ENCODE measurements around the gene CKAP4. TPM values are rescaled to one million over a fixed set of nuclear protein-coding genes. Genes with fewer than 3 reads are reported as not detected.

The CKAP4 gene, protein sequence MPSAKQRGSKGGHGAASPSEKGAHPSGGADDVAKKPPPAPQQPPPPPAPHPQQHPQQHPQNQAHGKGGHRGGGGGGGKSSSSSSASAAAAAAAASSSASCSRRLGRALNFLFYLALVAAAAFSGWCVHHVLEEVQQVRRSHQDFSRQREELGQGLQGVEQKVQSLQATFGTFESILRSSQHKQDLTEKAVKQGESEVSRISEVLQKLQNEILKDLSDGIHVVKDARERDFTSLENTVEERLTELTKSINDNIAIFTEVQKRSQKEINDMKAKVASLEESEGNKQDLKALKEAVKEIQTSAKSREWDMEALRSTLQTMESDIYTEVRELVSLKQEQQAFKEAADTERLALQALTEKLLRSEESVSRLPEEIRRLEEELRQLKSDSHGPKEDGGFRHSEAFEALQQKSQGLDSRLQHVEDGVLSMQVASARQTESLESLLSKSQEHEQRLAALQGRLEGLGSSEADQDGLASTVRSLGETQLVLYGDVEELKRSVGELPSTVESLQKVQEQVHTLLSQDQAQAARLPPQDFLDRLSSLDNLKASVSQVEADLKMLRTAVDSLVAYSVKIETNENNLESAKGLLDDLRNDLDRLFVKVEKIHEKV
- 174 to 180 TPM (median 178 TPM) in 3 replicates for total RNA-seq

GRCh38 chr12:106247674-106248311 is at the start of gene CKAP4:
Gene CKAP4, minus strand, starts transcription at chr12:106248020. Its CDS starts 169 bp downstream, at chr12:106247851.
- Mint-ChIP-seq H3K27me3 (ENCODE audit: low read depth) (no peaks in the 10 kb centered on the region), H3K36me3 (peaks cover 3% of the 10 kb centered on the region), H3K4me3 (peak within 1 kb of the TSS; percentile 78), H3K4me1 (peaks cover 54% of the 10 kb centered on the region), H3K27ac (peak within 1 kb of the TSS; percentile 89), H3K9me3 (no peaks in the 10 kb centered on the region)
- TF ChIP-seq CTCF (IDR thresholded peaks at IDR 0.05; ENCODE audit: unreplicated experiment): no peak
- peak; percentile 65 to 80 for DNase-seq (ENCODE audit: low spot score in 2 of 2, unreplicated experiment in 2 of 2)

- H3K27me3 Mint-ChIP-seq (ENCODE audit: low read depth): peaks cover 3% of the 10 kb centered on the region
- H3K36me3 Mint-ChIP-seq: no peaks in the 10 kb centered on the region
- peaks cover 8% of the 10 kb centered on the region for H3K4me1 Mint-ChIP-seq
- H3K4me3 Mint-ChIP-seq: no peak overlapping the region
- no peaks in the 10 kb centered on the region for H3K9me3 Mint-ChIP-seq
- no peak for DNase-seq (ENCODE audit: low spot score in 2 of 2, unreplicated experiment in 2 of 2)
- no peak overlapping the region for H3K27ac Mint-ChIP-seq
- TF ChIP-seq CTCF (IDR thresholded peaks at IDR 0.05; ENCODE audit: unreplicated experiment): no peak
Observed at GRCh38 chr12:106297075-106297474, 49.3 kb upstream of the CKAP4 start.

DNA sequence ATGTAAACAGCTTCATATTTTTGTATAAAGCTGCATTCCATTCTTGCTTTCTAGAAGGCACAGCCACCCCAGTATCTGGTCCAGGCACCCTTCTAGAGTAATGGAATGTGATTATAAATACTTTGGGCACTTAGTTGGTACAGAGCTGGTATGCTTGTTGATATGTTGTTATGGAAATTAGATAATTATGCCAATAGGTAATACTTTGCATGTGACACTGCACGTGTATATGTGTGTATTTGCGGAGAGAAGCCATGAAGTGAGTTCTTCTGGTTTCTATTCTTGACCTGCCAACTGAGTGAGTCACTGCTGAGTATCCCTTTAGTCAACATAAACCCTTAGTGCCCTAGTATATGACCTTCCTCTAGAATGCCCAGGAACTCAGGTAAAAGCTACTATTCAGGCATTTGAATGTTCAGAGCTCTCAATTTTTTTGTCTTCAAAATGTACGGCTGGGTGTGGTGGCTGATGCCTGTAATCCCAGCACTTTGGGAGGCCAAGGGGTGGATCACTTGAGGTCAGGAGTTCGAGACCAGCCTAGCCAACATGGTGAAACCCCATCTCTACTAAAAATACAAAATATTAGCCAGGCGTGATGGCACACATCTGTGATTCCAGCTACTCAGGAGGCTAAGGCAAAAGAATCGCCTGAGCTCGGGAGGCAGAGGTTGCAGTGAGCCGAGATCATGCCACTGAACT is 48.5 kb upstream of the CKAP4 start:
- Mint-ChIP-seq H3K27ac (no peak overlapping the region), H3K9me3 (no peaks in the 10 kb centered on the region)

GRCh38 chr12:106292339-106292738 is 44.5 kb upstream of the CKAP4 start:
- H3K27me3 Mint-ChIP-seq (ENCODE audit: low read depth): peaks cover 3% of the 10 kb centered on the region
- H3K9me3 Mint-ChIP-seq: no peaks in the 10 kb centered on the region
- H3K36me3 Mint-ChIP-seq: no peaks in the 10 kb centered on the region
- no peak overlapping the region for H3K4me3 Mint-ChIP-seq
- no peaks in the 10 kb centered on the region for H3K4me1 Mint-ChIP-seq
- no peak for DNase-seq (ENCODE audit: low spot score in 2 of 2, unreplicated experiment in 2 of 2)
- no peak for TF ChIP-seq CTCF (IDR thresholded peaks at IDR 0.05; ENCODE audit: unreplicated experiment)
- H3K27ac Mint-ChIP-seq: no peak overlapping the region

More for the DNA sequence above, 48.5 kb upstream of the CKAP4 start:
- TF ChIP-seq CTCF (IDR thresholded peaks at IDR 0.05; ENCODE audit: unreplicated experiment): no peak
- Mint-ChIP-seq H3K36me3 (no peaks in the 10 kb centered on the region), H3K27me3 (ENCODE audit: low read depth) (peaks cover 3% of the 10 kb centered on the region), H3K4me3 (no peak overlapping the region), H3K4me1 (peaks cover under 1% of the 10 kb centered on the region)
- DNase-seq (ENCODE audit: low spot score in 2 of 2, unreplicated experiment in 2 of 2): no peak

DNA sequence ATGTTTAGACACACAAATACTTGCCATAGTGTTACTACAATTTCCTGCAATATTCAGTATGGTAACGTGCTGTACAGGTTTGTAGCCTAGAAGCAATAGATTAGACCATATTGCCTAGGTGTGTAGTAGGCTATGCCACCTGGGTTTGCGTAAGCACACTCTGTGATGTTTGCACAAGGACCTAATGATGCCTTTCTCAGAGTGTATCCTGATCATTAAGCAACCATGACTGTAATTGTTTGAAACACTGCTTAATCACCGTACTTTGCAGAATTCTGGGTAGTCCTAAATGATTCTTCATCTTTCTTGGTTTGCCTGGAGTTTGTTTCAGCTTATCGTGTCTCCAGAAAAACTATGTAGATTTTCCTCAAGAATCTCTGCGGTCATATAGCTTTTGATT is 43.5 kb upstream of the CKAP4 start:
- Mint-ChIP-seq H3K36me3 (no peaks in the 10 kb centered on the region), H3K27me3 (ENCODE audit: low read depth) (peaks cover 3% of the 10 kb centered on the region), H3K4me1 (no peaks in the 10 kb centered on the region), H3K27ac (no peak overlapping the region), H3K9me3 (no peaks in the 10 kb centered on the region), H3K4me3 (no peak overlapping the region)
- no peak for TF ChIP-seq CTCF (IDR thresholded peaks at IDR 0.05; ENCODE audit: unreplicated experiment)
- DNase-seq (ENCODE audit: low spot score in 2 of 2, unreplicated experiment in 2 of 2): no peak
